Jurkat, Clone E6-1 (cell line): ENCODE data around the gene FARP2.

ENCODE experiments used
- DNase-seq: peaks from one replicate; pipeline ENCODE4 v3.0.0-alpha.2; 2011; ENCODE audit warnings: low read depth, low spot score
- H3K4me3 ChIP-seq: 2 replicates; pipeline ENCODE4 v1.5.1; 2011; ENCODE audit warnings: mild to moderate bottlenecking, low read length, control low read depth, moderate library complexity

The FARP2 gene

DNA sequence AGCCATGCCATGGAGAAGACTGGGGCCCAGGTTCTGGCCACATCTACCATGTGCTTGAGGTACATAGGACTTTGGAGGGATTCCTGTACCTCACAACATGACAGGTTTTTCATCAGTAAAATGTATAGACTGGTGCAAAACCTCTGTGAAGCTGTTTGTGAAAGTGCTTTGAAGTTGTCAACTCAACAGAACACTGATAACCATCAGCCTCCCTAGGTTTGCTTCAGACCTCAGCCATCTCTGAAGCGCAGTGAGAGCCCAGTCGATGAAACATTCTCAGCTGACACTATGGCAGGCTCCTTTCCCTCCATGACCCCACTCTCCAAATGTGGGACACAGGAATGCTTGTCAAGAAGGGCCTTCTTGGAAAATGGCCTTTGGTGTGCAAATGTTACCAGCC, 113.7 kb downstream of the FARP2 start:
- peak; percentile 59 for DNase-seq
- no peak overlapping the region for H3K4me3 ChIP-seq

DNA sequence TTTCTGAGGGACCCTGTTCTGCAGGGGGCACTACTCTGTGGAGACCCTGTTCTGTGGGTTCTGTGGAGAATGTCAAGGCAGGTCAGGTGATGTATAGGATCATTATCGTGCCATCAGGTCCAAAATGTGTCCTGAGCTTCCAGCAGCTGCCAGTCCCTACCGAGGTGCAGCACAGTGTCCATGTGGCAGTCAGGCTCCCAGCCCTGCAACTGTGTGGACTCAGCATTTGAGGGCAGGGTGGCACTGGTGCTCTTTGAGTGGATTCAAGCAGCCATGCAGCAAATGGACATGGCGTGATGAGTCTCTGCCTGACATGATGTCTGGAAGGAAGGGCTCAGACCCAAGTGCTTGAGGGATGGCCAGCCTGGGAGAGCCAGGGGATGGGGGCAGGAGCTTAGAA, 117.3 kb downstream of the FARP2 start:
- DNase-seq, result no peak
- H3K4me3 ChIP-seq, result no peak overlapping the region

DNA sequence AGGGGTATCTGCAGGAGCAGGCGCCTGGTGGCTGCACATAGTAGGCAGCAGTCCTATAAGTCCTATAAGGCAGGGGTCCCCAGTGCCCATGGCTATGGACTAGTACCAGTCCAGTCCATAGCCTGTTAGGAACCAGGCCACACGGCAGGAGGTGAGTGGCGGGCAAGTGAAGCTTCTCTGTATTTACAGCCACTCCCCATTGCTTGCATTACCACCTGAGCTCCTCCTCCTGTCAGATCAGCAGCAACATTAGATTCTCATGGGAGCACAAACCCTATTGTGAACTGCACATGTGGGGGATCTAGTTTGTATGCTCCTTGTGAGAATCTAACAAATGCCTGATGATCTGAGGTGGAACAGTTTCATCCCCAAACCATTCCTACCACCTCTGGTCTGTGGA, 119.2 kb downstream of the FARP2 start:
- no peak overlapping the region for H3K4me3 ChIP-seq
- no peak for DNase-seq

DNA sequence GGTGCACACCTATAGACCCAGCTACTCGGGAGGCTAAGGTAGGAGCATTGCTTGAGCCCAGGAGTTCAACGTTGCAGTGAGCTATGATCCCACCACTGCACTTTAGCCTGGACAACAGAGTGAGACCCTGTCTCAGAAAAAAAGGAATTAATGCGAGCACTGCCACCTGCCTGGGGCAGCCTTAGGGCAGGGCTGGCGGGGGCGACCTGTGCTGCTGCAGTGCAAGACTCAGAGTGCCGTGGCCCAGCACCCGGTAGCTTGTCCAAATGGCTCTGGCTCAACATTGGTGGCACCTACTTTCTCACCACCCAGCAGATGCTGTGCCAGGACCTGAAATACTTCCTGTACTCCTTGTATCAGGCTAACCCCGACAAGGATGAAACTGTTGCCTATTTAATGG, 122.1 kb downstream of the FARP2 start:
- H3K4me3 ChIP-seq, result no peak overlapping the region
- no peak for DNase-seq

DNA sequence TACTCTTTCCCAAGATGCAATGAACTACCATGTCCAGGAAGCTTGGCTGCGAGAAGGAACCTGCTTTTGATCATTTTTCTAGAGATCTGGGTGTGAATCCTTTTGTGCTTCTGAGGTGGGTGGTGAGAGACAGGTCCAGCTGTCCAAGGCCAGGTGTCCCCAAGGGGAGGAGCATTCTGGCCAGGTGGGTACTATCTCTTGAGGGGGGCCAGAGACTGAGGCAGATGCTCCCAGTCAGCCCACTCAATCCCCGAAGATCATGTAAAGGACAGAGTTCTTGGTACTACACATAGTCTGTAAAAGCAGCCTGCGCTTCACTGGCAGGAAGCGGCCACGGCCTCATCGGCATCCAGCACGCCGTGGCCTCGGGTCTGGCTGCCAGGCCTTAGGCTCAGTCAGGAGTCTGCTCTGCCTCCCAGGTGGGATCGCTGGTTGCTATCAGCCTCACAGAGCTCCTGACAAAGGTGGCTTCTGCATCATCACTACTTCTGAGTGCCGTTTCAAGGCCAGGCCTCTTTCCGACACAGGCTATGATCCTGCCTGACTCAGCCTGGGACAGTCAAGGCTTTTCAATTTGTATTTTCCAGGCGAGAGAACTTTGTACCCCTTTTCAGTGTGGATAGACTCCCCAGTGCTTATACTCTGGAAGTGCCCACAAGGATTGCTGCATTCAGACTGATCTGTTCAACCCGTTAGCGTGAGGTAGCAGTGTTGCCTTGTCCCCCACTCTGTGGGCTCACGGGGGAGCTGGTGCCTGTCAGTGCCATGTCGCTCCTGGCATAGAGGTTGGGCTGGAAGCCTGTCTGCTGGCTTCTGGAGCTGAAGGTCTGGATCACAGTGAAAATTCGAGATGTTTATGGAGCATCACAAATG, 123.2 kb downstream of the FARP2 start:
- no peak for DNase-seq
- no peak overlapping the region for H3K4me3 ChIP-seq

DNA sequence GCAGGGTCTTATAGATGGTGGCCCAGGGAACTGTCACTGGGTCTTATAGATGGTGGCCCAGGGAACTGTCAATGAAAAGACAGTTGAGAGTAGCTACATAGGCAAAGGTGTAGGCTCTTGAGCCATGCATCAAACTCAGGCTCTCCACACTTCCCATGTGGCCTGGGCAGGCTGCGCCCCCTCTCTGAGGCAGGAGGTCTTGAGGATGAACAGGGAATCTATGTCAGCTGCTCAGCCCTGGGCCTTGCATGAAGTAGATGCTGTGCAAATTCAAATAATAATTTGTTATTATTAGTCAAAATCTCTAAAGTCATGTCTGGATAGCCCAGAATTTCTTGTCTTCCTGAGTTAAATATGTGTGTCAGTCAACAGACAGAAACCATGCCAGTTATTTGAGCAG, 125.6 kb downstream of the FARP2 start:
- no peak for DNase-seq
- H3K4me3 ChIP-seq, result no peak overlapping the region

DNA sequence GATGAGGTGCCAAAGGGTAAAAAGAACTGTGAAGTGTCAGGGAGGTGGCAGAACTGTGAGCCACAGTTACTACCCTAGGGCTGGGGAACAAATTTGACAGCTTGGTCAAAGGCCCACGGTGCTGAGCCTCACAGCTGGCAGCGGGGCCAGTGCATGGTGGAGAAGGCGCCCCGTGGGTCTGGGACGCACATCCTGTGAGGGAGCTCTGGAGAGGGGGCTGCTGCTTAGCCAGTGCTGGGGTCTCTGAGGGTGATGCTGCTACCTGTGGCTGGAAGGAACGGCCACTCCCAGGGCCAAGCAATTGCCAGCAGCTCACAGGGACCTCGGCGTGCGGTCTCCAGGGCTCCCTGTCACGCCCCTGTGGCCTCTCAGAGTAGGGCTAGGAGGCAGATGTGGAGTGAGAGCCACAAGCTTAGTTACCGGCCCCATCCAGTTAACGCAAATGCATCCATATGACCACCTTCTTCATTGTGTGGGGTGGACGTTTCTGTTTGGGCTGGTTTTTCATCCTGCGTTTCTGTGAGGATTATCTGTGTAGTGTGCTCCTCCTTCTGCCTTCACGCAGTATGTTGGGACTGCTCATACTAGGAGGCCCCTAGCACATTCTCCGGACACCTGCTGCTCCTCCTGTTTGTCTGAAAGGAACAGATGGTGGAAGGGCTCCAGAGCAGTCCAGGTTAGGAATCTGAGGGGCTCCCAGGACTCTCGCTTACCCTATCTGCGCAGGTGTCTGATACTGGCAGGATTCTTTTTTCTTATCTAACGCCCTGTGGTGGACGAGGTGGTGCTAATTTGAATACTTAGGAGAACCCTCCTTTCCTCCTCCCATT, 126.3 kb downstream of the FARP2 start:
- no peak for DNase-seq
- no peak overlapping the region for H3K4me3 ChIP-seq

DNA sequence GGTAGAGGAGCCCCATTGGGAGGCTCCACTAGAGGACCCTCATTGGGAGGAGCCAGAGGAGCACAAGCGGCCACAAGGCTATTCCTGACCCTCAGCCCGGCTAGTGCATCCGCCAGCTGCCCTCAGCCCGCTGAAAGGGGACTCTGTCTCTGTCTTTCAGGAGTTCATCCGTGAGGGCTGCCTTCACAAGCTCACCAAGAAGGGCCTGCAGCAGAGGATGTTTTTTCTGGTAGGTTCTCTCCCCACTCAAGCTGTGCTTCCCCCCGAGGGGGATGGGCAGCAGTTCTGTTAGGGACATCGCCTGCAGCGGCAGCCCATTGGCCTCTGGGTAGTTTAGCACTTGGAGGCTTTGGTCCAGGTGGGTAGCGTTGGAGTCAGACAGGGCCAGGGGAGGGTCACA, 127.2 kb downstream of the FARP2 start:
- no peak for DNase-seq
- no peak overlapping the region for H3K4me3 ChIP-seq

DNA sequence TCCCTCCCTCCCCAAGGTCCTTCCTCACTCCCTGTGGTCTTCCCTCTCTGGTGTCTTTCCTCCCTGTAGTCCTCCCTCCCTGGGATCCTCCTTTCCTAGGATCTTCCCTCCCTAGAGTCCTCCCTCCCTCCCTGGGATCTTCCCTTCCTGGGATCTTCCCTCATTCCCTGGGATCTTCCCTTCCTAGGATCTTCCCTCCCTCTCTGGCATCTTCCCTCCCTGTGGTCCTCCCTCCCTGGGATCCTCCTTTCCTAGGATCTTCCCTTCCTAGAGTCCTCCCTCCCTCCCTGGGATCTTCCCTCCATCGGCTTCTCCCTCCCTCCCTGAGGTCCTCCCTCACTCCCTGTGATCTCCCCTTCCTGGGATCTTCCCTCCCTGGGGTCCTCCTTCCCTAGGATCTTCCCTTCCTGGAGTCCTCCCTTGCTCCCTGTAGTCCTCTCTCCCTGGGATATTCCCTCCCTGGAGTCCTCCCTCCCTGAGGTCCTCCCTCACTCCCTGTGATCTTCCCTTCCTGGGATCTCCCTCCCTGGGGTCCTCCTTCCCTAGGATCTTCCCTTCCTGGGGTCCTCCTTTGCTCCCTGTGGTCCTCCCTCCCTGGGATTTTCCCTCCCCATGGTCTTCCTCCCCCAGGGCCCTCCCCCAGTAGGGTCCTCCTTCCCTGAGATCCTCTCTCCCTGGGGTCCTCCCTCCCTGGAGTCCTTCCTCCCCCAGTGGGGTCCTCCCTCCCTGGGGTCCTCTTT, 129.3 kb downstream of the FARP2 start:
- DNase-seq, result no peak
- no peak overlapping the region for H3K4me3 ChIP-seq

DNA sequence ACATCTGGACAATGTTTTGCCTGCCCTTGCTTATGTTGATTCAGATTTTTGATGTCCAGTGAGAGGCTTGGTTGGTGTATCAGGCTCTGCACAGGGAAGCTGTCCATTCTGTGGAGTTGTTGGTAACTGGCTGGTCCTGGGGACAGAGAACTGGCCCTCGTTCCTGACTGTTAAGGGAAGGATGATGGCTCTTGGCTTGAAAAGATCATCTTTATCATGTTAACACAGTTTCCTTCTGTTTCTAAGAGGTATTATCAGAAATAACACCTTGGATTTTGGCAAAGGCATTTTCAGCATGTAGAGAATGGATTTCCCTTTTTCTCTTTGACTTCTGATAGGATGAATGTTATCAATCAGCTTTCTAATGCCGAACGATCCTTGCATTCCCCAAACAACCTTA, 133.0 kb downstream of the FARP2 start:
- DNase-seq, result no peak

DNA sequence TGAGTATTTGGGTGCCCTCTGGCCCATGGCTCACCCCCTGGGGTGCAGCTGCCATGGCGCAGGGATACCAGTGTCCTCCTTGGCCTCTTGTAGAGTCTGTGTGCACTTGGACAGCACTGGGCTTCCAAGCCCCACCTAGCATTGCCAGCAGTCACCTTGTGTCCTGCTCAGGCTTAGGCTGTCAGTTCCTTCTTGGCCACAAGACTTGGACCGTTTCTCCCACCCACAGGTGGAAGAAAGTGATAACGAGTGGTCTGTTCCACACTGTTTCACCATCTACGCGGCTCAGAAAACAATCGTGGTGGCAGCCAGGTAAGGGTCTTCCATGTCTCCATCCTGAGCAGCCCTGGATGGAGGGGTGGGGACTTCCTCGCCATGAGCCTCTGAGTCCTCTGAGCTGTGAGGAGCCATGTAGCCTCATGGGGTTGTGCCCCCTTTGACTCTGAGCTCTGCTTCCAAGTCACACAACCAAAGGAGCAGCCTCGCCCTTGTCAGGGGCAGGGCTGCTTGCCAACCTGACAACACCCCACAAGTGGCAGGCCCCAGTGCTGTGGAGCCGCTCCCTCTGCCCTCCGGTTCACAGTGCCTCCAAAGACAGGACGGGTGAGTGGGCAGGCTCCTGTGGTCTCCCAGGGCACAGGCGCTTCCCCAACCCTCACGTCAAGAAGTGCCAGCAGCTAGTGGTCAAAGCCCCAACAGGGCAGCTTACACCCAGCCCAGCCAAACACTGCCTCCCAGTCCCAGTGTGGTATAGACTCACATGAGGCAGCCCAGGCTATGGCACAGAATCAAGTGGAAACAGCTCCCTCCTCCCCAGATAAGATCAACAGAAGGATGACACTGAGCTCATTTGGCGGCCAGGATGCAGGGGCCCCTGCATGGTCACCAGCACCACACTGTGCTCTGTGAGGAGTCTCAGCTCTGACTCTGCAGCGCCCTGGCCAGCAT, 133.9 kb downstream of the FARP2 start:
- no peak for DNase-seq
- no peak overlapping the region for H3K4me3 ChIP-seq

More for the DNA sequence above, 133.0 kb downstream of the FARP2 start:
- no peak overlapping the region for H3K4me3 ChIP-seq

DNA sequence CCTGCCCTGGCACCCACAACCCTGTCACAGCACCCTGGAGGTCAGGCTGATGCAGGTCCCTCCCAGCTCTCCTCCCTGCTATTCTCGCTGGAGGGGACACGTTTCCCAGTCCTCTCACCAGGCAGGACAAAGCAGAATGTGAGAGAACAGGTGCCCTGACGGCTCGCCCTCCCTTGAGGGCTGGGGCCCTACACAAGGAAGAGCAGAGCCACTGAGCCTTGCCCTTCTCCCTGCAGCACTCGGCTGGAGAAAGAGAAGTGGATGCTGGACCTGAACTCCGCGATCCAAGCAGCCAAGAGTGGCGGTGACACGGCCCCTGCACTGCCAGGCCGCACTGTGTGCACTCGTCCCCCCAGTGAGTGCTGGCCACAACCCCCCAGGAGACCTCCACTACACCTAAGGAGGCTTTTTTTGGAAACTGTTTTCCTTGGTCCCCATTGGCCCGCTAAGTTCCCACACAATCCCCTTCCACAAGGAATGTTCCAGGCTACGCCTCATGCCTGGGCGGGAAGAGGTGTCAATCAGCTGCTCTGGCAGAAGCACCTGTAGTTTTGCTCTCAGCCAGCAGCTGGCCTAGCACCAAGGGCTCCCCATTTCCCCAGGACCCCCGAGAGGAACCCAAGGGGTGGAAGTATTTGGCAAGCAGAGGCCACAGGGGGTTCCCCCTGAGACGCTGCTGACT, 134.9 kb downstream of the FARP2 start:
- DNase-seq, result no peak
- no peak overlapping the region for H3K4me3 ChIP-seq

DNA sequence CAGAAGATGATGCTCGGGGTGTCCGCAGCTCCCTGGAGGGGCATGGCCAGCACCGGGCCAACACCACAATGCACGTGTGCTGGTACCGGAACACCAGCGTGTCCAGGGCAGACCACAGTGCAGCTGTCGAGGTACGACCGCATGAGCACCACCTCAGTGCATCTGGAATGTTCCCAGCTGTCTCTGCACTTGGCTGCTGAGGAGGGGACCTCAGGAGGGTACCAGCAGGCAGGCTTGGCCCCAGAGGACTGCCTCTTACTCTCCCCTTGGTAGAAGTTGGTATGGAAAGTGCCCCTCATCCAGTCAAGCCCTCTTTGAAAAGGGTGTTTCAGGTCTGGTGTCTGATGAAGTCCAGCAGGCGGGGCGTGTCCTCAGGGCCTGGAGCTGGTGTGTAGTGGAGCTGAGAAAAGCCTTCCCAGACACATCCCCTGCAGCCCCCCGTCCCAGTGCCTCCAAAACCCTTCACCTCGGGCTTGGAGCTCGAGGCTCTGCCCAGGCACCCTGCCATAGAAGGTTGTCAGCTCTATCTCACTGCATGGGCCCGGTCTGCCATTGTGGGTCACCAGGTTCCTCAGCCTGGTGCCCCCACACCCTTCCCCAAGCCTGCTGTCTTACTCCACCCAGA, 135.6 kb downstream of the FARP2 start:
- no peak for DNase-seq

DNA sequence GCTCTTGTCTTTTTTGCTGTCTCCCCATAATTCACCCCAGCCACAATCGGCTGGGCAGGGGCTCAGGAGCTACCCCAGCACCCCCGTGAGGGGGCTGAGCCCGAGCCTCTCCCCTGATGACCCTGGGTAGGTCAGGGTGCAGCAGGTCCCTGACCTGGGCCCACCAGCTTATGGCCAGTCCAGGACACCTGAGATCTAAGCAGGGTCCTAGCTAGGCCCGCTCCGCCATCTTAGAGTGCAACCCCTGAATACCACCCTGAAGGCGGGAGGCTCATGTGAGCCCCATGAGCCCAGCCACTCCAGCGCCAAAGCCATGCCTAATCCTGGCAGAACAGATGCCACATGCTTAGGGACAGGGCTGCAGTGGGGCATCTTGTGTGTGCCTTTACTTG, 136.1 kb downstream of the FARP2 start:
- no peak overlapping the region for H3K4me3 ChIP-seq
- DNase-seq, result no peak

More for the DNA sequence above, 135.6 kb downstream of the FARP2 start:
- H3K4me3 ChIP-seq, result no peak overlapping the region

DNA sequence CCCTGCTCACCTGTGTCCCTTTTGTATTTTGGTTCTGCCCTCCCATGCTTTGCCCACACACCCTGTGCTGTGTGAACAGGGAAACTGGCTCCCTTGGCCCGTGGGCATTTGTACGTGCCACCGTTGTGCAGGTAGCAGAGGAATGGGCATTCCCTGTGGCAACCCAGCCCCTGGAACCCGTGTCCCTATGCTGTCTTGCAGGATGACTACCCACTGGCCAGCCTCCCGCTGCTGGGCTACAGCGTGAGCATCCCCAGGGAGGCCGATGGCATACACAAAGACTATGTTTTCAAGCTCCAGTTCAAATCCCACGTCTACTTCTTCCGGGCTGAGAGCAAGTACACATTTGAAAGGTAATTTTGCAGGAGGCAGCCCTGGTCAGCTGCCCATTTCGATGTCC, 137.0 kb downstream of the FARP2 start:
- DNase-seq, result no peak

DNA sequence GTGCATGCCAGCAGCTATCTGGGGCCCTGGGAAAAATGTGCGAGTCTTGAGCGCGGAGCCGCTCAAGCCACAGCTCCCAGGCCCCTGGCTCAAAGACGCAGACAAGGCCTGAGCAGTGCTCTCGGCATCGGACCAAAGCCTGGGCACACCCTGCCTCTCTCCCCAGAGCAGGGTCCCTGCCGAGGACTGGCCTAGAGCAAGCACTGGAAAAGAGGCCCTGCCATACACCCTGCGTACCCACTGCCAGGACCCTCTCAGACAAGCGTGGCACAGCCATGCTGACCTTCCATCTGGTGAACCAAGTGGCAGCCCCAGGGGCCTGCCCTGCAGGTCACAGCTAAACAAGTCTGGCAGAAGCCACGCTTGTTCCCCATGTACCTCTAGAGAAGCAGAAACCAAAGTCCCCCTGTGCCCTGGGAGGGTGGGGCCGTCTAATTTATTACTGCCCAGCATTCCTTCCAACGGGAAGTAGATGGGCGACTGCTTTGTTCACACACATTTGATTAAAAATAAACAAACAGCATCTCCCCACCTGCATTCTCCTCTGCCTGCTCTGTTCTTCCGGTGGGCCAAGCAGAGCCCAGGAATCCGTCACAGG, 138.3 kb downstream of the FARP2 start:
- no peak overlapping the region for H3K4me3 ChIP-seq
- DNase-seq, result no peak

More for the DNA sequence above, 137.0 kb downstream of the FARP2 start:
- no peak overlapping the region for H3K4me3 ChIP-seq
